Nephron progenitor cell (in vitro differentiated cells): ENCODE measurements around the gene ENPP7.

Experiments used
- DNase-seq: peaks from one replicate; pipeline ENCODE4 v3.0.0; 2021
- H3K27ac Mint-ChIP-seq: 2 replicates; pipeline ENCODE4 v1.8.0; 2021; ENCODE audit warnings: mild to moderate bottlenecking, moderate library complexity, mixed read lengths
- H3K27me3 Mint-ChIP-seq: 2 replicates; pipeline ENCODE4 v1.8.0; 2021; ENCODE audit warnings: mild to moderate bottlenecking, low read depth, mixed read lengths; ENCODE audit not compliant: poor library complexity
- H3K36me3 Mint-ChIP-seq: 2 replicates; pipeline ENCODE4 v1.8.0; 2021; ENCODE audit warnings: low read depth, mixed read lengths
- H3K4me1 Mint-ChIP-seq: 2 replicates; pipeline ENCODE4 v1.8.0; 2021; ENCODE audit warnings: mixed read lengths
- H3K4me3 Mint-ChIP-seq: 2 replicates; pipeline ENCODE4 v1.8.0; 2021; ENCODE audit warnings: mild to moderate bottlenecking, moderate library complexity, mixed read lengths
- H3K9me3 Mint-ChIP-seq: 2 replicates; pipeline ENCODE4 v1.8.0; 2021; ENCODE audit warnings: mild to moderate bottlenecking, moderate library complexity, mixed read lengths
- TF ChIP-seq, protein P1 (sequence below): fragments of 200-600 bp; sonication (generic); IDR thresholded peaks from 2 replicates; pipeline ENCODE4 v1.5.0; 2021; ENCODE audit warnings: antibody characterized with exemption

Gene ENPP7

DNA sequence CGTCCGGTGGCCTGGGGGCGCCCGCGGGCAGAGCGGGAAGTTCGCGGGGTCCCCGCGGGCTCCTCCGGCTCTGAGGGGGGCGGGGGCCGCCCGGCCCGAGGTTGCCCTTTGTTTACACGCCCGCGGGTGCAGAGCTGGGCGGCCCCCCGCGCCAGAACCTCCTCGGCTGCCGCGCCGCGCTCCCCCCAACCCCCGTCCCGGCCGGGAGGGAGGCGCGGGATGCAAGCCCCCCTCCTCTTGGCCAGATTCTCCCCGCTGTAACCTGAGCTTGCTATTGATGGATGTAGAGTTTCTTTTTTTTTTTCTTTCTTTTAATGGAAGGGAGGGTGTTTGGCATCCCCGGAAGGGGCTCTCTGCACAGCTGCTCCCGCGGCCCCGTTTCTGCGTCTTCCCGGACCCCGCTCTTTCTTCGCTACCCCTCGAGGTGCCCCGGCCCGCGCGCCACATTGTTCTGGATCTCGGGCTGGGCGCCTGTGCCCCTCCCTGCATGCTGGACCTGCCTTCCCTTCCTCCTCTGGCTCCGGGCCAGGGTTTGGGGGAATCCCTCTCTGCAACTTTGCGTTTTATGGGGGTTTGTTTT is 47.9 kb downstream of the ENPP7 start:
- TF ChIP-seq, protein P1, sequence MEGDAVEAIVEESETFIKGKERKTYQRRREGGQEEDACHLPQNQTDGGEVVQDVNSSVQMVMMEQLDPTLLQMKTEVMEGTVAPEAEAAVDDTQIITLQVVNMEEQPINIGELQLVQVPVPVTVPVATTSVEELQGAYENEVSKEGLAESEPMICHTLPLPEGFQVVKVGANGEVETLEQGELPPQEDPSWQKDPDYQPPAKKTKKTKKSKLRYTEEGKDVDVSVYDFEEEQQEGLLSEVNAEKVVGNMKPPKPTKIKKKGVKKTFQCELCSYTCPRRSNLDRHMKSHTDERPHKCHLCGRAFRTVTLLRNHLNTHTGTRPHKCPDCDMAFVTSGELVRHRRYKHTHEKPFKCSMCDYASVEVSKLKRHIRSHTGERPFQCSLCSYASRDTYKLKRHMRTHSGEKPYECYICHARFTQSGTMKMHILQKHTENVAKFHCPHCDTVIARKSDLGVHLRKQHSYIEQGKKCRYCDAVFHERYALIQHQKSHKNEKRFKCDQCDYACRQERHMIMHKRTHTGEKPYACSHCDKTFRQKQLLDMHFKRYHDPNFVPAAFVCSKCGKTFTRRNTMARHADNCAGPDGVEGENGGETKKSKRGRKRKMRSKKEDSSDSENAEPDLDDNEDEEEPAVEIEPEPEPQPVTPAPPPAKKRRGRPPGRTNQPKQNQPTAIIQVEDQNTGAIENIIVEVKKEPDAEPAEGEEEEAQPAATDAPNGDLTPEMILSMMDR = no peak
- peak overlapping the region; percentile 92 for H3K27ac Mint-ChIP-seq
- H3K36me3 Mint-ChIP-seq = peaks cover 47% of the 10 kb centered on the region
- H3K4me3 Mint-ChIP-seq = peak overlapping the region; percentile 97
- peaks cover 81% of the 10 kb centered on the region for H3K4me1 Mint-ChIP-seq
- peak; percentile 60 for DNase-seq
- H3K9me3 Mint-ChIP-seq = no peaks in the 10 kb centered on the region
- peaks cover 7% of the 10 kb centered on the region for H3K27me3 Mint-ChIP-seq

DNA sequence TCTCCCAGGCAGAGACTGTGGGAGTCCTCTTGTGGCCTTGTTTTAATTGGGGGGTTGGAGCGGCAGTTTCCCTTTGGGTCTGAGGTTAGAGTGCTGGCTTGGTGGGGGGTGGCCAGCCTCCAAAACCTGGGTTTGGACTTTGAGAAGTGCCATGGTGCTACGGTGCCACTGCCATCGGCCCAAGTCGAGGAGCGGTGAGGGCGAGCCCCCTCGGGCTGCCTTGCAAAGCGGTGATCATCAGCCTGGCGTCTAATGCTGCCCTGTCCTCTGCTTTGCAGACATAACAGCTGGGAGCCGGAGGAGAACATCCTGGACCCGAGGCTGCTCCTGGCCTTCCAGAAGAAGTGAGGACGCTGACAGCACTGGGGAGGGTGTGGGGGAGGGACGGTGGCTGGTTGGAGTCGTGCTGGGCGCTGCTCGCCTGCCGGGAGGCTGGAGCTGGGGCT is 48.4 kb downstream of the ENPP7 start:
- H3K36me3 Mint-ChIP-seq = peaks cover 49% of the 10 kb centered on the region
- peak overlapping the region; percentile 97 for H3K4me3 Mint-ChIP-seq
- peak; percentile 35 for DNase-seq
- H3K27me3 Mint-ChIP-seq = peaks cover 3% of the 10 kb centered on the region
- peak overlapping the region; percentile 92 for H3K27ac Mint-ChIP-seq
- H3K4me1 Mint-ChIP-seq = peaks cover 76% of the 10 kb centered on the region
- H3K9me3 Mint-ChIP-seq = no peaks in the 10 kb centered on the region
- TF ChIP-seq, protein P1 = no peak

DNA sequence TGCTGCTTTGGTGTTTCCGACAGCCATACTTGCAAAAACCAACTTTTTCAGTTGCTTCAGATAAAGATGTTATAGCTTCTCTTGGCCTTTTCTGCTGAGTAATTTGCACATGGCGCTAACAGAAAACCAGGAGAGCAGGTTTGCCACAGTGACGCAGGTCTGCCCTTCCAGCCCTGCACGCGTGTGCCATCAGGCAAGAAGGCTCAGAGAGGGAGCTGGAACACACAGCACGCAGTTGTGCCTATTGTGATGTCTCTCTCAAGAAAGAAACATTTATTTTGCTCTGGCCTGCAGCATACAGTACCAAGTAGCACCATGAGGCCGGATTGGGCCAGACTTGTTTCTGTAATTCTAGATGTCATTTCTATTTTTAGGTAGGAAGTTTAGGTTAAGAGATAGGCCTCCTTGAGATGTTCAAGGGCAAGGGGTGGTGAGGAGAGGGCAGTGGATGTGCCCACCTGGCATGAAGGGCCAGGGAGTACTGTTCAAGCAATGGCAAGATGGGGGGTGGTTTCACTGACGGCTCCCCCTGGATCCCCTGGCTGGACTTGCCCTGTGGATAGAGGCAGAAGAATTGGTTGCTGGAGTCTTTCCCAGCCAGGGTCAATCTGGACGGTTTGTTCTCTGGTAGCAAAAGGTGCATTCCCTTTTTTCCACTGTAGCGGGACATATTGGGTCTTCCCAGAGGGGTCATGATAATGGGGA is 49.1 kb downstream of the ENPP7 start:
- Mint-ChIP-seq H3K9me3 (no peaks in the 10 kb centered on the region), H3K27ac (no peak overlapping the region), H3K36me3 (peaks cover 49% of the 10 kb centered on the region), H3K4me1 (peaks cover 69% of the 10 kb centered on the region), H3K27me3 (peaks cover 3% of the 10 kb centered on the region), H3K4me3 (peak overlapping the region; percentile 97)
- DNase-seq = no peak
- TF ChIP-seq, protein P1 = no peak

DNA sequence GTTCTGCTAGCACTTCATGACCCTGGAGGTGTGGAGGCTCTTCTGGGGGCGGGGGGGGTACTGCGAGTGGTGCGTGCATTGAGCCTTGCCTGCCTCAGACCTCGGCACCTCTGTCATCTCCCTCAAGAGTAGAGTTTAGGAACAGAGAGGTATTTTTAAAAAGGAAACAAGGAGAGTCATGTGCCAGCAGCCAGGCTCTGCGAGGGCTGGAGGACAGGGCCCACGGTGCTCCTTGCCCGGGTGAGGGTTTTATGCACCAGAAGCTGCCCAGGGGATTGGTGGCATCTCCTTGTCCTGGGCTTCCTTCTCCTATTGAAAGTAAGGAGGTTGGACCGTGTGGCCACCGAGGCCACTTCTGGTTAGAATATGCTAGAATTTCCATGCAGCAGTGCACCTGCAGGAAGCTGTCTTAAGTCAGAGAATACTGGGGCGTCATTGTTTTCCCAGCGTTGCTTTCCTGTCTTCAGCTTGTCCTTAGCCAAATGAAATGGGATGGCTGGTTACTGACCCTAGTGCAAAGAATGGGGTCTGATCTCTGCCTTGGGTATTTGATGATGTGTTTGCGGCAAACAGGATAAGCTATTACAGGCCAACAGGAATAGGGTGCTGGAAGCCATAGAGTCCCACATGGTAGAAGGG is 50.4 kb downstream of the ENPP7 start:
- peak overlapping the region; percentile 97 for H3K4me3 Mint-ChIP-seq
- no peak for DNase-seq
- H3K4me1 Mint-ChIP-seq = peaks cover 67% of the 10 kb centered on the region
- H3K9me3 Mint-ChIP-seq = no peaks in the 10 kb centered on the region
- H3K27ac Mint-ChIP-seq = peak overlapping the region; percentile 78
- TF ChIP-seq, protein P1 = no peak
- peaks cover 7% of the 10 kb centered on the region for H3K27me3 Mint-ChIP-seq
- H3K36me3 Mint-ChIP-seq = peaks cover 55% of the 10 kb centered on the region

DNA sequence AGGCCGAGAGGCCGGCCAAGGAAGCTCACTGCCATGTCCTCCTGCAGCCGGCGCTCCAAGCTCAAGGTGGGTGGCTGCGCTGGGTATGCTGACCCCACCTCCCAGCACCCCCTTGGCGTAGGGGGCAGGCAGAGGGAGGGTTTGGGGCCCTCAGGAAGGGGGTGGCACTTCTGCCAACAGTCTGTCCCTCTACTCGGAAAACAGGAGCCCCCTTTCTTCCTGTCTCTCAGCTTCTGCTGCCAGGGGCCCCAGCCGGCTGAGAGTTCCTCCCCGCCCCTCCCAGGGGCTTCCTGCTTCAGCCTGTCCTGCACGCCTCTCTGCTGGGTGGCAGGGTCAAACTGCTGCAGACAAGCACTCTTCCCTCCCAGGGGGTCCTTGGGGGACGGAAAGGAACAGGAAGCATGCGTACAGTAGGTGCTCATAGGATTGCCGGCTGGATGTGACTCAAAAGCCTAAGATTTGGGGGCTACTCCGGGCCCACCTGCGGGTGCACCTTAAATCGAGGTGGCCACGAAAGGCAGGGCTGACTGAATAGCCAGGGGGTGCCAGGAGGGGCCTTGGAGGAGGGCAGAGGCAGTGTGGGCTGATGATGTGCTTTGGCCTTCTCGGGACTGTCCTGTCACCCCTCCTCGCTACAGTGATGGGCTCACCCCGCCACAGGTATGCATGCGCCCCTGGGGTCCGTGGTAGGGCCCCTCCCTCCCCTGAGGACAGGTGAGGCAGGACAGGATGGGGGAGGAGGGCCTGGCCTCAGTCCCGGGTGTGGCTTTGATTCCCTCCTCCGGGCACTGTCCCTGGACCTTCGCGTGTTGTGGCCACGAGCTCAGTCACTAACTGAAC is 51.2 kb downstream of the ENPP7 start:
- TF ChIP-seq, protein P1 = no peak
- H3K36me3 Mint-ChIP-seq = peaks cover 55% of the 10 kb centered on the region
- H3K27me3 Mint-ChIP-seq = peaks cover 7% of the 10 kb centered on the region
- H3K4me1 Mint-ChIP-seq = peaks cover 66% of the 10 kb centered on the region
- no peak for DNase-seq
- peak overlapping the region; percentile 32 for H3K4me3 Mint-ChIP-seq
- H3K9me3 Mint-ChIP-seq = no peaks in the 10 kb centered on the region
- peak overlapping the region; percentile 92 for H3K27ac Mint-ChIP-seq
